Measurements from ENCODE around the gene RASL10B. TPM values are rescaled to one million over a fixed set of nuclear protein-coding genes. Genes with fewer than 3 reads are reported as not detected.
A peak's percentile ranks its signal among the peaks of the same experiment; 100 is the strongest.

The RASL10B gene
- total RNA-seq, 1 donor from 2014 or later = 4.8 TPM

- no peak within 1 kb of the TSS for H3K4me3 Mint-ChIP-seq
- H3K4me1 ChIP-seq = no peaks in the 10 kb centered on the region
- H3K27me3 ChIP-seq = peaks cover 27% of the 10 kb centered on the region
- DNase-seq (ENCODE audit: low spot score) = no peak
- no peaks in the 10 kb centered on the region for H3K79me2 ChIP-seq (ENCODE audit: low read depth)
- peak within 1 kb of the TSS; percentile 30 for H3K27ac Mint-ChIP-seq
- no peak within 1 kb of the TSS for H3K27ac ChIP-seq
- no peak within 1 kb of the TSS for H2AFZ ChIP-seq (replicated peaks)
- peaks cover 21% of the 10 kb centered on the region for H3K27me3 Mint-ChIP-seq (ENCODE audit: insufficient read depth, low read depth)
- H3K36me3 Mint-ChIP-seq = no peaks in the 10 kb centered on the region
- no peaks in the 10 kb centered on the region for H3F3A ChIP-seq (ENCODE audit: low read depth)
- no peaks in the 10 kb centered on the region for H3K9me3 ChIP-seq (ENCODE audit: low read depth)
- H3K4me1 Mint-ChIP-seq = peaks cover 19% of the 10 kb centered on the region
- no peaks in the 10 kb centered on the region for H4K20me1 ChIP-seq (ENCODE audit: low read depth)
- TF ChIP-seq EZH2phosphoT487 (IDR thresholded peaks at IDR 0.05) = no peak
- TF ChIP-seq EZH2 (IDR thresholded peaks at IDR 0.05) = no peak
- no peak for TF ChIP-seq CTCF (IDR thresholded peaks at IDR 0.05)
- no peak within 1 kb of the TSS for H3K4me2 ChIP-seq
- H3K9ac ChIP-seq = no peak within 1 kb of the TSS
- no peak within 1 kb of the TSS for H3K4me3 ChIP-seq
- H3K9me3 Mint-ChIP-seq = no peaks in the 10 kb centered on the region
- H3K36me3 ChIP-seq = no peaks in the 10 kb centered on the region
Observed at GRCh38 chr17:35752945-35753764, 21.7 kb downstream of the RASL10B start, which contains the start of gene GAS2L2. GAS2L2 (minus strand) TSS chr17:35753239; CDS start chr17:35752850, 389 bp downstream.

- Mint-ChIP-seq H3K27me3 (ENCODE audit: insufficient read depth, low read depth) (peaks cover 3% of the 10 kb centered on the region), H3K4me3 (no peak overlapping the region), H3K36me3 (no peaks in the 10 kb centered on the region), H3K4me1 (peaks cover 7% of the 10 kb centered on the region), H3K27ac (no peak overlapping the region), H3K9me3 (no peaks in the 10 kb centered on the region)
- Histone ChIP-seq H3K27ac (no peak overlapping the region), H3K9me3 (ENCODE audit: low read depth) (no peaks in the 10 kb centered on the region), H2AFZ (replicated peaks) (no peak overlapping the region), H3K4me1 (no peaks in the 10 kb centered on the region), H4K20me1 (ENCODE audit: low read depth) (no peaks in the 10 kb centered on the region), H3K4me2 (no peak overlapping the region), H3K79me2 (ENCODE audit: low read depth) (no peaks in the 10 kb centered on the region), H3K36me3 (no peaks in the 10 kb centered on the region), H3K27me3 (no peaks in the 10 kb centered on the region), H3K4me3 (no peak overlapping the region), H3F3A (ENCODE audit: low read depth) (no peaks in the 10 kb centered on the region), H3K9ac (no peak overlapping the region)
- no peak for TF ChIP-seq EZH2 (IDR thresholded peaks at IDR 0.05)
- TF ChIP-seq CTCF (IDR thresholded peaks at IDR 0.05) = no peak
- no peak for TF ChIP-seq EZH2phosphoT487 (IDR thresholded peaks at IDR 0.05)
- no peak for DNase-seq (ENCODE audit: low spot score)
Observed at GRCh38 chr17:35757243-35757642, 25.8 kb downstream of the RASL10B start.

- no peak within 1 kb of the TSS for H3K4me3 Mint-ChIP-seq
- H2AFZ ChIP-seq (replicated peaks) = no peak within 1 kb of the TSS
- no peaks in the 10 kb centered on the region for H3K36me3 Mint-ChIP-seq
- H3K4me3 ChIP-seq = no peak within 1 kb of the TSS
- H3K9me3 ChIP-seq (ENCODE audit: low read depth) = no peaks in the 10 kb centered on the region
- no peak within 1 kb of the TSS for H3K27ac Mint-ChIP-seq
- H3K4me1 ChIP-seq = peaks cover 10% of the 10 kb centered on the region
- TF ChIP-seq EZH2 (IDR thresholded peaks at IDR 0.05) = no peak
- TF ChIP-seq EZH2phosphoT487 (IDR thresholded peaks at IDR 0.05) = no peak
- TF ChIP-seq CTCF (IDR thresholded peaks at IDR 0.05) = no peak
- H4K20me1 ChIP-seq (ENCODE audit: low read depth) = no peaks in the 10 kb centered on the region
- H3K27me3 Mint-ChIP-seq (ENCODE audit: insufficient read depth, low read depth) = peaks cover 3% of the 10 kb centered on the region
- peaks cover 15% of the 10 kb centered on the region for H3K4me1 Mint-ChIP-seq
- DNase-seq (ENCODE audit: low spot score) = no peak
- no peak within 1 kb of the TSS for H3K27ac ChIP-seq
- no peaks in the 10 kb centered on the region for H3K27me3 ChIP-seq
- H3K4me2 ChIP-seq = no peak within 1 kb of the TSS
- H3K9me3 Mint-ChIP-seq = no peaks in the 10 kb centered on the region
- peaks cover 19% of the 10 kb centered on the region for H3F3A ChIP-seq (ENCODE audit: low read depth)
- no peaks in the 10 kb centered on the region for H3K36me3 ChIP-seq
- H3K9ac ChIP-seq = no peak within 1 kb of the TSS
- H3K79me2 ChIP-seq (ENCODE audit: low read depth) = no peaks in the 10 kb centered on the region
Observed at GRCh38 chr17:35760587-35760986, 29.1 kb downstream of the RASL10B start, which contains the start of gene C17orf50. C17orf50 (plus strand) TSS chr17:35760887; CDS start chr17:35760942, 55 bp downstream.

Data from neural progenitor cell (in vitro differentiated cells).